ENCODE measurements around the gene GPNMB.

GPNMB gene

DNA sequence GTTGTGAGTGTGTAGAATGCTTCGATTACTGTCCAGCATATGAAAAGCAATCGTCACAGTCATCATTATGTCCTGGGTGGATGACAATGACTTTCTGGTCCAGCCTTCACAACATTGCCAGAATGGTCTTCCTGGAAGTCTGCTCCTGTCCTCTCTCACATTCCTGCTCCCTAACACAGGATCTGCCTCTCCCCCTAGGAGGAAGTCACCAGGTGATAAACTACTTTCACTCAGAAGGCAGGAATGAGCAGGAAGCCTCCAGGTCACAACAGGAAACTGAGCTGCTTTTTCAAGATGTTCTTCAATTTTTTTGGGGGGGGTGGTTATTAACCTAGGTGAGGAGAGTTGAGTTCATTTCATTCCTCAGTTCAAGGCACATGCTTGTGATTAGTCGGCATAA lies 13.6 kb upstream of the GPNMB start:
- no peak for DNase-seq
- TF ChIP-seq, protein P1, sequence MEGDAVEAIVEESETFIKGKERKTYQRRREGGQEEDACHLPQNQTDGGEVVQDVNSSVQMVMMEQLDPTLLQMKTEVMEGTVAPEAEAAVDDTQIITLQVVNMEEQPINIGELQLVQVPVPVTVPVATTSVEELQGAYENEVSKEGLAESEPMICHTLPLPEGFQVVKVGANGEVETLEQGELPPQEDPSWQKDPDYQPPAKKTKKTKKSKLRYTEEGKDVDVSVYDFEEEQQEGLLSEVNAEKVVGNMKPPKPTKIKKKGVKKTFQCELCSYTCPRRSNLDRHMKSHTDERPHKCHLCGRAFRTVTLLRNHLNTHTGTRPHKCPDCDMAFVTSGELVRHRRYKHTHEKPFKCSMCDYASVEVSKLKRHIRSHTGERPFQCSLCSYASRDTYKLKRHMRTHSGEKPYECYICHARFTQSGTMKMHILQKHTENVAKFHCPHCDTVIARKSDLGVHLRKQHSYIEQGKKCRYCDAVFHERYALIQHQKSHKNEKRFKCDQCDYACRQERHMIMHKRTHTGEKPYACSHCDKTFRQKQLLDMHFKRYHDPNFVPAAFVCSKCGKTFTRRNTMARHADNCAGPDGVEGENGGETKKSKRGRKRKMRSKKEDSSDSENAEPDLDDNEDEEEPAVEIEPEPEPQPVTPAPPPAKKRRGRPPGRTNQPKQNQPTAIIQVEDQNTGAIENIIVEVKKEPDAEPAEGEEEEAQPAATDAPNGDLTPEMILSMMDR (IDR thresholded peaks at IDR 0.05; ENCODE audit: low read depth, low read length): no peak

DNA sequence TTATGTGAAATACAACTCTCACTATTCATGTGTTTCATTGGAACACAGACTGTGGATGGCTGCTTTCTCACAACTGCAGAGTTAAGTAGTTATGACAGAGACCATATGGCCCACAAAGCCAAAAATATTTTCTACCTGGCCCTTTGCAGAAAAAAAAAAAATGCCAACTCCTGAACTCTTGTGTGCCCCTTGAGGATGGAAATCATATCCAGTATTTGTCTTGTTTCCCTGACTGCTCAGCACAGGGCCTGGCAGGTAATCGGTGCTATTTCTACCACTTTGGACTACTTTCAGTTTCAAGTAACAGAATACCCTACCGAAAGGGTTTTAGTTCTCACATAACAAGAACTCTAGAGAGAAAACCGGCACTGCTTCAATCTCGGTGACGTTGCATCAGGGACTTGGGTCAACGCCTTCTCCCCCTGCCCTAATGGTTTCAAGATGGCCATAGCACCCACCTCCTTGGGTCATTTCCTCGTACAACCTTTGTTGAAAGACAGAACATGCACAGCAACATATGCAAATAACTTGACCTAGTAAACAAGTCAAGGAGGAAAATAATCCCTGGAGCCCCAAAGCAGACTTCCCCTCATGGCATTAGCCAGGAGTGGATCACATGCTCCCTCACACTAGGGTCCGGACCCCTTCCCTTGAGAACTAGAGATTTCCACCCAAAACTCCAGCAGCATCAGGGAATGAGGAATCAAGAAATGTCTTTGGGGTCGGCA lies 11.8 kb upstream of the GPNMB start:
- Histone ChIP-seq H3K4me3 (ENCODE audit: low read depth, low read length) (no peak overlapping the region), H3K9me3 (ENCODE audit: severe bottlenecking) (no peaks in the 10 kb centered on the region), H3K27me3 (ENCODE audit: insufficient read depth, low read depth, severe bottlenecking) (no peaks in the 10 kb centered on the region), H3K36me3 (no peaks in the 10 kb centered on the region), H3K27ac (no peak overlapping the region)
- no peak for DNase-seq
- TF ChIP-seq, protein P1 (IDR thresholded peaks at IDR 0.05; ENCODE audit: low read depth, low read length): no peak

More for the DNA sequence above, 13.6 kb upstream of the GPNMB start:
- no peak overlapping the region for H3K27ac ChIP-seq
- H3K4me3 ChIP-seq (ENCODE audit: low read depth, low read length): no peak overlapping the region
- no peaks in the 10 kb centered on the region for H3K9me3 ChIP-seq (ENCODE audit: severe bottlenecking)
- H3K36me3 ChIP-seq: no peaks in the 10 kb centered on the region
- no peaks in the 10 kb centered on the region for H3K27me3 ChIP-seq (ENCODE audit: insufficient read depth, low read depth, severe bottlenecking)

DNA sequence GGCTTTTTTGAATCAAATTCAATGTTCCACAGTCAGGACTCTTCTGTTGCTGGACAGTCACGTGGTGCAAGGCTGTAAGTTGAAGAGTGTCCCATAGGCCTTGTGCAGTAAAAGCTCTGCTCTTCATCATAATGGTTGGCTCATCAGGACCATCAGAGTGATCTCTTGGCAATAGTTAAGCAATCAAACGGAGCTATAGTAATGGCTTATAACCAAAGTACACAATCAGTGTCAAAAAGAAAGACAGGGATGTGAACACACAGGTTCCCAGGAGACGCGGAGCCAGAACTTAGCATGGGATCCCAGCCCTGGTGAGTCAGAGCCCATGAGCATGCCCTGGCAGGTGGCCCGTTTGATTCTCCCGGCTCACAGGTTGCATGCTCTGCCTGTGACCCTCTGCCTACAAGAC lies 10.8 kb upstream of the GPNMB start:
- H3K36me3 ChIP-seq: no peaks in the 10 kb centered on the region
- no peak for DNase-seq
- TF ChIP-seq, protein P1 (IDR thresholded peaks at IDR 0.05; ENCODE audit: low read depth, low read length): no peak

DNA sequence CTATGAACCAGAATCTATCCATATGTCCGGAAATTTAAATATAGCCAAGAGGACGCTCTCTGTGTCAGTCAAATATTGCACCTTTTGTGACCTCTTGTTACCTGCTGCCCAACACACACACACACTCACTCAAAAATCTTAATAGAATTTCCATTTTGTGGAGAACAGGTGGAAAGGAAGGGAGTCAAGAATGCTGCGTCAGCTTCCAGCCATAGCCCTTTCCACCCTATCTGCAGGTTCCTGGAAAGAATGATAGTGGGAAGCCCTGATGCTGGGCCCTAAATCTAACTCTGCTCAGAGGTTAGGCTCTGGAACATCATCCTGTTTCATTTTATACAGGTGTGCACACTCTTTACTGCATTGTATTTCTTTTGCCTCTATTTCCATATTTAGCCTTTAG lies 9.6 kb upstream of the GPNMB start:
- TF ChIP-seq, protein P1 (IDR thresholded peaks at IDR 0.05; ENCODE audit: low read depth, low read length): no peak
- H3K36me3 ChIP-seq: no peaks in the 10 kb centered on the region
- no peaks in the 10 kb centered on the region for H3K27me3 ChIP-seq (ENCODE audit: insufficient read depth, low read depth, severe bottlenecking)
- H3K27ac ChIP-seq: no peak overlapping the region
- no peak overlapping the region for H3K4me3 ChIP-seq (ENCODE audit: low read depth, low read length)
- DNase-seq: no peak
- no peaks in the 10 kb centered on the region for H3K9me3 ChIP-seq (ENCODE audit: severe bottlenecking)

More for the DNA sequence above, 10.8 kb upstream of the GPNMB start:
- Histone ChIP-seq H3K27me3 (ENCODE audit: insufficient read depth, low read depth, severe bottlenecking) (no peaks in the 10 kb centered on the region), H3K4me3 (ENCODE audit: low read depth, low read length) (no peak overlapping the region), H3K9me3 (ENCODE audit: severe bottlenecking) (no peaks in the 10 kb centered on the region), H3K27ac (no peak overlapping the region)

DNA sequence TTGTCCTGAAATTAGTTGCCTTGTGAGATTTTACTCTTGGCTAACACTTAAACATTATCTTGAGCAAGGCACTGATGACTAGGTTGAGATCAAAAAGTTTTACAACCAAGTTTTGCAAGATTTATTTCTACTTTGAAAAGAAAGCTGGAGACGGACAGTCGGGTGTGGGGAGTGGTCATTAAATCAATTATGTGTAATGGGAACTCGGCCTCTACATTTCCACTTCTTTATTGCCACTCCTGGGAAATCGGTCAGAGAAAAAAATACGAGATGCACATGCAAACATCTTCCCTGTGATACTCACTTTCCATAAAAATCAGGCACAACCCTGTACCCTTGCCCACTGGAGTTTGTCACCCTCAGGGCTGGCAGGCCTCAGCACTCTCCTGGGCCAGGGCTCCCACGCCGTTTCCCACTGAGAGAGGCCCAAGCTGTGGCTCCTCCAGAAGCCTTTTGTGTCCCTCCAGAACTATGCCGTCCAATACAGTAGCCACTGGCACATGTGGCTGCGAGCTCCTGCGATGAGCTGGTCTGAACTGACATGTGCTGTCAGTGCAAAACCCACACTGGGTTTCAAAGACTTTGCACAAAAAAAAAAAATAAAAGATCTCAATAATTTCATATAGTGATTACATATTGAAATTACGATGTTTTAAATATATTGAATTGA lies 7.5 kb upstream of the GPNMB start:
- H3K27ac ChIP-seq: no peak overlapping the region

More for the DNA sequence above, 7.5 kb upstream of the GPNMB start:
- no peak overlapping the region for H3K4me3 ChIP-seq (ENCODE audit: low read depth, low read length)
- no peaks in the 10 kb centered on the region for H3K9me3 ChIP-seq (ENCODE audit: severe bottlenecking)
- no peak for DNase-seq
- no peaks in the 10 kb centered on the region for H3K36me3 ChIP-seq
- no peaks in the 10 kb centered on the region for H3K27me3 ChIP-seq (ENCODE audit: insufficient read depth, low read depth, severe bottlenecking)
- TF ChIP-seq, protein P1 (IDR thresholded peaks at IDR 0.05; ENCODE audit: low read depth, low read length): no peak
